ENCODE measurements around the gene RUSC1. TPM values are rescaled to one million over a fixed set of nuclear protein-coding genes. Genes with fewer than 3 reads are reported as not detected.

The RUSC1 gene
- total RNA-seq, 4 donors from 2014 or later: 4.6 to 14.4 (median 12.1) TPM

- TF ChIP-seq CTCF (IDR thresholded peaks at IDR 0.05; ENCODE audit: low read depth): no peak
Observed at GRCh38 chr1:155325603-155325893, 4.9 kb downstream of the RUSC1 start.

- TF ChIP-seq CTCF (IDR thresholded peaks at IDR 0.05; ENCODE audit: low read depth): no peak
Observed at GRCh38 chr1:155326020-155326526, 5.4 kb downstream of the RUSC1 start.

GRCh38 chr1:155326631-155327037 is 5.9 kb downstream of the RUSC1 start:
- TF ChIP-seq CTCF (IDR thresholded peaks at IDR 0.05; ENCODE audit: low read depth): no peak

- no peak for TF ChIP-seq CTCF (IDR thresholded peaks at IDR 0.05; ENCODE audit: low read depth)
Observed at GRCh38 chr1:155327981-155328380, 7.3 kb downstream of the RUSC1 start.

- TF ChIP-seq CTCF (IDR thresholded peaks at IDR 0.05; ENCODE audit: low read depth): no peak
Observed at GRCh38 chr1:155329980-155330598, 9.4 kb downstream of the RUSC1 start.

- no peak for TF ChIP-seq CTCF (IDR thresholded peaks at IDR 0.05; ENCODE audit: low read depth)
Observed at GRCh38 chr1:155334962-155335361, 14.3 kb downstream of the RUSC1 start.

- TF ChIP-seq CTCF (IDR thresholded peaks at IDR 0.05; ENCODE audit: low read depth): no peak
Observed at GRCh38 chr1:155339515-155340097, 18.9 kb downstream of the RUSC1 start.
